Common myeloid progenitor, CD34-positive (primary cell): ENCODE measurements around the gene BRSK2.

Source experiments
- CTCF ChIA-PET: fragments of 350-600 bp; sonication (Branson Sonifier 250); formaldehyde crosslinking; loops from one replicate; lab custom pipeline; 2021; ENCODE audit warnings: antibody characterized with exemption; lab: Charles Lee
- POLR2A ChIA-PET: fragments of 350-600 bp; sonication (Branson Sonifier 250); formaldehyde crosslinking; loops from one replicate; lab custom pipeline; 2021; ENCODE audit warnings: antibody characterized with exemption; lab: Charles Lee
- DNase-seq, 3 donors: peaks; one replicate each; pipeline versions ENCODE4 v3.0.0 to v3.0.0-alpha.2; 2013
- H3K27ac ChIP-seq, 2 experiments: 1 replicate in 1 of 2; 2 replicates in 1 of 2; pipeline ENCODE4 v1.7.0; 2013; ENCODE audit warnings: inconsistent platforms in 2 of 2, low read length in 2 of 2, mild to moderate bottlenecking in 2 of 2, low read depth in 1 of 2, moderate library complexity in 1 of 2; ENCODE audit not compliant: severe bottlenecking in 2 of 2, insufficient read depth in 1 of 2, poor library complexity in 1 of 2
- H3K27me3 ChIP-seq, 5 experiments: replicated peaks in 2 of 5; 1 replicate in 3 of 5; 2 replicates in 2 of 5; pipeline versions ENCODE4 v1.6.1 to v1.7.0; 2013; ENCODE audit warnings: low read length in 4 of 5, mild to moderate bottlenecking in 2 of 5, moderate library complexity in 2 of 5, inconsistent platforms in 1 of 5; ENCODE audit not compliant: insufficient read depth in 5 of 5, control insufficient read depth in 4 of 5
- H3K36me3 ChIP-seq, 4 experiments: 1 replicate in 2 of 4; 2 replicates in 2 of 4; pipeline versions ENCODE4 v1.6.1 to v1.7.0; 2013; ENCODE audit warnings: low read length in 3 of 4, control low read depth in 1 of 4, mild to moderate bottlenecking in 1 of 4; ENCODE audit not compliant: control insufficient read depth in 4 of 4, insufficient read depth in 4 of 4
- H3K4me1 ChIP-seq, 4 experiments: 1 replicate in 3 of 4; 2 replicates in 1 of 4; pipeline versions ENCODE4 v1.6.1 to v1.7.1; 2013; ENCODE audit warnings: low read length in 3 of 4, mild to moderate bottlenecking in 3 of 4, control low read depth in 1 of 4, inconsistent platforms in 1 of 4, moderate library complexity in 1 of 4; ENCODE audit not compliant: control insufficient read depth in 4 of 4, insufficient read depth in 4 of 4; ENCODE audit errors: control extremely low read depth in 1 of 4
- H3K4me3 ChIP-seq, 7 experiments: 1 replicate in 4 of 7; 2 replicates in 3 of 7; pipeline versions ENCODE4 v1.5.1 to v1.7.0; 2013; ENCODE audit warnings: mild to moderate bottlenecking in 7 of 7, low read length in 6 of 7, moderate library complexity in 6 of 7, inconsistent platforms in 2 of 7, low read depth in 2 of 7, control low read depth in 1 of 7; ENCODE audit not compliant: insufficient read depth in 4 of 7, control insufficient read depth in 1 of 7; ENCODE audit errors: extremely low read depth in 1 of 7
- H3K9me3 ChIP-seq, 5 experiments: 1 replicate in 4 of 5; 2 replicates in 1 of 5; pipeline versions ENCODE4 v1.6.1 to v1.7.1; 2013; ENCODE audit warnings: low read length in 4 of 5, mild to moderate bottlenecking in 2 of 5, inconsistent platforms in 1 of 5, low read depth in 1 of 5, moderate library complexity in 1 of 5; ENCODE audit not compliant: control insufficient read depth in 4 of 5, insufficient read depth in 2 of 5; ENCODE audit errors: control extremely low read depth in 1 of 5
- WGBS: methylation state at CpG from one replicate; pipeline ENCODE4 v1.1.5; 2013; ENCODE audit not compliant: insufficient coverage; 5-methylcytosine and 5-hydroxymethylcytosine counted together

BRSK2 gene

DNA sequence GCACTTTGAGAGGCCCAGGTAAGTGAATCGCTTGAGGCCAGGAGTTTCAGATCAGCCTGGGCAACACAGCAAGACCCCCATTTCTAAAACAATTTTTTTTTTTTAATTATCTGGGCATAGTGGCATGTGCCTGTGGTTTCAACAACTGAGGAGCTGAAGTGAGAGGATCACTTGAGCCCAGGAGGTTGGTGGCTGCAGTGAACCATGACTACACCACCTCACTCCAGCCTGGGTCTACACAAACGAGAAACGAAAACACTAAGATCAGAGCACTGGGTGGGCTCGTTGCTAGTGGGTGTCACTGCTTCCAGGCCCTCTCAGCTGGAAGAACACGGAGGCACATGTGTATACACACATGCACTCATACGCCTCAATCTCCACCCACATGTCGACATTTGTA lies 100.9 kb downstream of the BRSK2 start:
- 81% methylated on average over 6 of the region's 7 CpGs for WGBS
- ChIA-PET POLR2A (no interaction called here), CTCF (no interaction called here)
- no peak for DNase-seq
- no peaks in the 10 kb centered on the region for H3K27me3 ChIP-seq
- H3K27ac ChIP-seq: no peak overlapping the region
- no peaks in the 10 kb centered on the region for H3K36me3 ChIP-seq
- peaks cover 0 to 3% (median 0%) of the 10 kb centered on the region in 4 experiments for H3K4me1 ChIP-seq
- H3K4me3 ChIP-seq: no peak overlapping the region
- H3K9me3 ChIP-seq: no peaks in the 10 kb centered on the region

DNA sequence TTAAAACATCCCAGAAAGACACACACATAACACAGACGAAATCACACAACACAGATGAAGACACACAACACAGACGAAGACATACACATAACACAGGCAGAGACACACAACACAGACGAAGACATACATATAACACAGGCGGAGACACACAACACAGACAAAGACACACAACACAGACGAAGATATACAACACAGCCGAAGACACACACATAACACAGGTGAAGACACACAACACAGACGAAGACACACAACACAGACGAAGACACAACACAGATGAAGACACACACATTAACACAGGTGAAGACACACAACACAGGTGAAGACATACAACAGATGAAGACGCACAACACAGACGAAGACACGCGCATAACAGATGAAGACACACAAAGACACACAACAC lies 101.6 kb downstream of the BRSK2 start:
- Histone ChIP-seq H3K36me3 (no peaks in the 10 kb centered on the region), H3K27me3 (no peaks in the 10 kb centered on the region), H3K27ac (no peak overlapping the region), H3K4me3 (no peak overlapping the region), H3K9me3 (no peaks in the 10 kb centered on the region), H3K4me1 (no peaks in the 10 kb centered on the region)
- POLR2A ChIA-PET: no interaction called here
- CTCF ChIA-PET: no interaction called here
- DNase-seq: no peak
- 98% methylated on average over 9 of the region's 12 CpGs for WGBS

DNA sequence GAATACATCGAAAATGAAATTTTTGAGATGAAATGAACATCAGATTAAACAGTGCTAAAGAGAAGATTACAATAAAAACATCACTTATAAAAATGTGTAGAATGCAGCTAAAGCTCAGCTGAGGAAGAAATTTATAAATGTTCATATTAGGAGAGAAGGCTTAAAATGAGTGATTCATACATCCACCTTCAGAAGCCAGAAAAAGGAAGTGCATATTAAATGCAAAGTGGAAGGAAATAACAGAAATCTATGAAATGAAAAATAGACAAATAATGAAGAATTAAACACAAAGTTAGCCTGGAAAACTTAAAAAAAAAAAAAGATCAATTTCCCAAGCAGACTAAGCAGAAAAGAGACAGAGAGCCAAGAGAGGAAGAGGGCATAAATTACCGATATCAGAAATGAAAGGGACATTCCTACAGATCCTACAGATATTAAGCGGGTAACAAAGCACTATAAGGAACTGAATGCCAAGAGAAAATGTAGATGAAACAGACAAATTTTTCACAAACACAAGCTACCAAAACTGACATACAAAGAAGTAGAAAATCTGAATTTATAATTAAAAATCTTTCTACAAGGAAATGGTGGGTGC lies 104.0 kb downstream of the BRSK2 start:
- no peaks in the 10 kb centered on the region for H3K4me1 ChIP-seq
- H3K4me3 ChIP-seq: no peak overlapping the region
- ChIA-PET POLR2A (no interaction called here), CTCF (no interaction called here)
- DNase-seq: no peak
- H3K27ac ChIP-seq: no peak overlapping the region
- 100% methylated on average over 1 of the region's 3 CpGs for WGBS
- no peaks in the 10 kb centered on the region for H3K9me3 ChIP-seq
- no peaks in the 10 kb centered on the region for H3K36me3 ChIP-seq
- no peaks in the 10 kb centered on the region for H3K27me3 ChIP-seq

DNA sequence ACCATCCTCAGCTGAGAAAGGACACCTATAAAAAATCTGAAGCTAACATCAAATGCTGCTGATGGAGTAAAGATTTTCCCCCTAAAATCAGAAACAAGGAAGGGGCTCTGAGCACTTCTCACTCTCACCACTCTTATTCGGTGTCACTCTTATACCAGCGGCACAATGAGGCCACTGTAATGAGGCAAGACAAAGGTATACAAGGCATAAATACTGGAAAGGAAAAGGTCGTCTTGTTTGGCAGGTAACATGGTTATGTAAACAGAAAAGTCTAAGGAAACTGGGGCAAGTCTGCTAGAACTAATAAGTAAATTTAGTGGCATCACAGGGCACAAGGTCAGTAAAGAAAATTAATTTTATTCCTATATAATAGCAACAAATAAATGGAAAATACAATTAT lies 104.9 kb downstream of the BRSK2 start:
- Histone ChIP-seq H3K4me1 (no peaks in the 10 kb centered on the region), H3K27me3 (no peaks in the 10 kb centered on the region), H3K27ac (no peak overlapping the region), H3K4me3 (no peak overlapping the region), H3K9me3 (peaks cover 0 to 2% (median 0%) of the 10 kb centered on the region in 5 experiments), H3K36me3 (peaks cover 0 to 1% (median 0%) of the 10 kb centered on the region in 4 experiments)
- 96% methylated on average over 3 of the region's 3 CpGs for WGBS
- ChIA-PET CTCF (no interaction called here), POLR2A (no interaction called here)
- DNase-seq: no peak

DNA sequence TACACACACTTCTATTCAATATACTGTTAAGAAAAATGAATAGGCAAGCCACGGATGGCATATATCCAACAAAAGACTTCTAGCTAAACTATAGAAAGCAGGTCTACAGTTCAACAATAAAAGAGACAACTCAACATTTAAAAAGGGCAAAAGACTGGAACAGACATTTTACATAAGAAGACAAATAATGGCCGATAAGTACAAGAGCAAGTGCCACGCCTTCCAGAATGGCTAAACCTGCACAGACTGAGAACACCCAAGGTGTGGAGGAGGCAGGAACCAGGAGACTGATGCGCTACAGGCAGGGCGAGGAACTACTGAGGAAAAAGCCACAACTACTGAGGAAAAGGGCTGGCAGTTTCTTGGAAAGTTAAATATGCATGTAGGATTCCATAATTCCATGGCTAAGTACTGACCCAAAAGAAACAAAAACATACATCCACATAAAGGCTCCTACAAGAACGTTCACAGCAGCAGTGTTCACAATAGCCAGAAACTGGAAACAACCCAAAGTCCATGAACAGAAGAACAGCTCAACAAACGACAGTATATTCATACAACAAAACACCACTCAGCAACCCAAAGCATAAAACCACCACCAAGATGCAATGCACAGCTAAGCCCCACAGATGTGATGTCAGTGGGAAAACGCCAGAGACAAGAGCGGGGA lies 106.5 kb downstream of the BRSK2 start:
- no peak for DNase-seq
- no peaks in the 10 kb centered on the region for H3K4me1 ChIP-seq
- H3K36me3 ChIP-seq: peaks cover 0 to 9% (median 4%) of the 10 kb centered on the region in 4 experiments
- H3K27me3 ChIP-seq: no peaks in the 10 kb centered on the region
- H3K27ac ChIP-seq: no peak overlapping the region
- H3K4me3 ChIP-seq: no peak overlapping the region
- WGBS: 100% methylated on average over 2 of the region's 9 CpGs
- peaks cover 0 to 2% (median 0%) of the 10 kb centered on the region in 5 experiments for H3K9me3 ChIP-seq
- ChIA-PET POLR2A (no interaction called here), CTCF (no interaction called here)

DNA sequence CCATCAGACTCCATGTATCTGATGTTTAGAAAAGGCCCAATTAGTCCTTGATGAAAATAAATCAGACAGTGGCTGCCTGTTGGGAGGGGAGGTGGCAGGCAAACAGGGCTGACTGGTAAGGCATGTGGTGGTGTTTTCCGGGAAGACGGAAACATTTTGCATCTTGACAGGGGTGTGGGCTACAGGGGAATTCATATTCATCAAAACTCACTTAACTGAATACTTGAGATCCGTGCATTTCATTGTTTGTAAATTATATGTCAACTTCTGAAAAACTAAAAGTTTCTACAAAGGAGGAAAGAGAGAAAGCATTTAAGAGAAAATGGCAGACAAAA lies 107.0 kb downstream of the BRSK2 start:
- ChIA-PET CTCF (no interaction called here), POLR2A (no interaction called here)

DNA sequence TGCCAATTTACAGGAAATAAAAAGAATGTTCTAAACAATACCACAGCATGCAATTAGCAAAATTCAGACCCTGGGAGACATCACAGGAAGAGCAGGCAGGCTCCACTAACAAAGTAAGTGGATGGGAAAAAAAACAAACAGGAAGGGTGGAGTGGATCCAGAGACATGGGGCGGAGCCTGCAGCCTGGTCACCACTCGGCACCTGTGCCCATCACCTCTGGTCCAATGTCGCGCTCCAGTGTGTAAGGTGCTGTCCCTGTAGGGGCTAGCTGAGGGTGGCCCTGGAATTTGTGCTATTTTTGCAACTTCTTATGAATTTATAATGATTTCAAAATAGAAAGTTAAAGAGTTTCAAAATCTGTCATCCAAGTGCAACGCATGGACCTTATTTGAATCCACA lies 107.9 kb downstream of the BRSK2 start:
- Histone ChIP-seq H3K9me3 (peaks cover 0 to 2% (median 0%) of the 10 kb centered on the region in 5 experiments), H3K4me1 (no peaks in the 10 kb centered on the region), H3K36me3 (peaks cover 0 to 9% (median 4%) of the 10 kb centered on the region in 4 experiments), H3K4me3 (no peak overlapping the region), H3K27me3 (no peaks in the 10 kb centered on the region), H3K27ac (no peak overlapping the region)
- DNase-seq: no peak
- WGBS: 100% methylated on average over 2 of the region's 5 CpGs
- ChIA-PET CTCF (no interaction called here), POLR2A (no interaction called here)

More for the DNA sequence above, 107.0 kb downstream of the BRSK2 start:
- H3K9me3 ChIP-seq: peaks cover 0 to 2% (median 0%) of the 10 kb centered on the region in 5 experiments
- no peak overlapping the region for H3K27ac ChIP-seq
- no peak for DNase-seq
- no peaks in the 10 kb centered on the region for H3K27me3 ChIP-seq
- H3K36me3 ChIP-seq: peaks cover 0 to 9% (median 4%) of the 10 kb centered on the region in 4 experiments
- H3K4me3 ChIP-seq: no peak overlapping the region
- no peaks in the 10 kb centered on the region for H3K4me1 ChIP-seq
- WGBS: no CpG with 5 or more reads among the region's 3 CpGs
